T1000 (cell line): ENCODE results near the gene CTDP1.
"Not testable (repeated sequence)": the region's sequence is repeated elsewhere in the genome, so short reads cannot be mapped to it uniquely, and the experiment has no call there.

Source experiments
- DNase-seq: peaks from one replicate; lab custom pipeline; 2025; ENCODE audit warnings: mixed read lengths; lab: John Stamatoyannopoulos, UW

The CTDP1 gene

GRCh38 chr18:79698668-79699335 lies 19.2 kb downstream of the CTDP1 start:
- DNase-seq: no peak

- DNase-seq: no peak
These were observed 20.1 kb downstream of the CTDP1 start for GRCh38 chr18:79699653-79700052.

- DNase-seq: no peak
These were observed 23.3 kb downstream of the CTDP1 start for GRCh38 chr18:79702906-79703305.

- no peak for DNase-seq
These were observed 25.0 kb downstream of the CTDP1 start for GRCh38 chr18:79704631-79705030.

- no peak for DNase-seq
These were observed 25.7 kb downstream of the CTDP1 start for GRCh38 chr18:79705272-79705671.

- DNase-seq: no peak
These were observed 26.4 kb downstream of the CTDP1 start for GRCh38 chr18:79706006-79706405.

- DNase-seq: no peak
These were observed 27.1 kb downstream of the CTDP1 start for GRCh38 chr18:79706658-79707057.

GRCh38 chr18:79707239-79707638 lies 27.6 kb downstream of the CTDP1 start:
- DNase-seq: no peak

GRCh38 chr18:79707671-79708070 lies 28.1 kb downstream of the CTDP1 start:
- DNase-seq: no peak

- DNase-seq: no peak
These were observed 28.8 kb downstream of the CTDP1 start for GRCh38 chr18:79708412-79708811.

GRCh38 chr18:79712206-79712857 lies 32.7 kb downstream of the CTDP1 start:
- DNase-seq: no peak

GRCh38 chr18:79713341-79713740 lies 33.7 kb downstream of the CTDP1 start:
- no peak for DNase-seq

- DNase-seq: no peak
These were observed 35.1 kb downstream of the CTDP1 start for GRCh38 chr18:79714531-79715240.

- no peak for DNase-seq
These were observed 35.7 kb downstream of the CTDP1 start for GRCh38 chr18:79715280-79715679.

- DNase-seq: no peak
These were observed 37.5 kb downstream of the CTDP1 start for GRCh38 chr18:79717059-79717458.

GRCh38 chr18:79717555-79718074 lies 38.0 kb downstream of the CTDP1 start:
- no peak for DNase-seq

GRCh38 chr18:79718126-79718525 lies 38.5 kb downstream of the CTDP1 start:
- DNase-seq: no peak

- no peak for DNase-seq
These were observed 39.4 kb downstream of the CTDP1 start for GRCh38 chr18:79718878-79719477.

GRCh38 chr18:79719478-79720358 lies 40.1 kb downstream of the CTDP1 start:
- not testable (repeated sequence) for DNase-seq

GRCh38 chr18:79720359-79720733 lies 40.7 kb downstream of the CTDP1 start:
- DNase-seq: no peak

GRCh38 chr18:79723036-79723435 lies 43.4 kb downstream of the CTDP1 start:
- DNase-seq: no peak

GRCh38 chr18:79723628-79724027 lies 44.0 kb downstream of the CTDP1 start:
- DNase-seq: no peak
